Left lung (tissue), 10 donors: Measurements from ENCODE around the gene HEXB. TPM values are rescaled to one million over a fixed set of nuclear protein-coding genes. Genes with fewer than 3 reads are reported as not detected.
A peak's percentile ranks its signal among the peaks of the same experiment; 100 is the strongest.

ENCODE experiments used
- ATAC-seq: fragments of 200-7000 bp; cut with Tn5 transposase; one replicate; pipeline ENCODE4 v1.9.1; 2020; ENCODE audit warnings: moderate library complexity
- DNase-seq, 4 donors: peaks; one replicate each; pipeline ENCODE4 v3.0.0-alpha.2; 2013 to 2020
- H3K27ac ChIP-seq, 2 donors: fragments of 200-600 bp; sonication (generic) in 1 of 2; one replicate each; pipeline versions ENCODE4 v1.5.0 to v1.8.0; 2020 to 2021
- H3K27me3 ChIP-seq, 2 donors: fragments of 200-600 bp; sonication (generic) in 1 of 2; one replicate each; pipeline versions ENCODE4 v1.5.0 to v1.8.0; 2020 to 2021
- H3K36me3 ChIP-seq, 2 donors: fragments of 200-600 bp; sonication (generic) in 1 of 2; one replicate each; pipeline versions ENCODE4 v1.5.0 to v1.8.0; 2020 to 2021
- H3K4me1 ChIP-seq, 2 donors: fragments of 200-600 bp; one replicate each; pipeline ENCODE4 v1.8.0; 2021
- H3K4me3 ChIP-seq, 2 donors: fragments of 200-600 bp; sonication (generic) in 1 of 2; one replicate each; pipeline versions ENCODE4 v1.5.0 to v1.8.0; 2020 to 2021; ENCODE audit warnings: mild to moderate bottlenecking in 1 of 2
- H3K9me3 ChIP-seq, 2 donors: fragments of 200-600 bp; sonication (generic) in 1 of 2; one replicate each; pipeline versions ENCODE4 v1.5.0 to v1.8.0; 2020 to 2021
- CTCF ChIP-seq, 2 donors: fragments of 200-600 bp; sonication (generic) in 1 of 2; IDR thresholded peaks; one replicate each; pipeline versions ENCODE4 v1.5.0 to v1.8.0; 2021; ENCODE audit warnings: antibody characterized with exemption in 2 of 2
- intact Hi-C, 2 donors: fragments of 100-400 bp; cut with DNase I; formaldehyde crosslinking; loops; one replicate each; pipeline versions ENCODE4 v1.11.2 to v1.14.2; 2022
- polyA plus RNA-seq, 6 donors: library from polyadenylated mRNA; unstranded; fragments of 120-200 nt; gene quantifications; one replicate each; pipeline ENCODE4 v1.2.1, GENCODE V29; 2013; ENCODE audit not compliant: insufficient read length in 6 of 6
- total RNA-seq, 2 donors: library from RNA; stranded (reverse); fragmentation: NEBNext Ultra II Directional; extraction: Animal tissue kit (Norgen Biotek cat#: 25700); gene quantifications; one replicate each; pipeline ENCODE4 v1.2.1, GENCODE V29; 2021
- donor health status: DM: no; HTN: yes; CAD: no.
- donor health status: DM: no; HTN: no; CAD: no.

The HEXB gene
- total and polyA plus RNA-seq, 8 donors, result 54.6 to 215 (median 66.4) TPM

- H3K4me3 ChIP-seq, result no peak overlapping the region
- H3K4me1 ChIP-seq, result no peaks in the 10 kb centered on the region
- H3K36me3 ChIP-seq, result no peaks in the 10 kb centered on the region
- no peaks in the 10 kb centered on the region for H3K9me3 ChIP-seq
- no peak overlapping the region for H3K27ac ChIP-seq
- intact Hi-C loops, result no loop called here
- no peak for ATAC-seq
- no peaks in the 10 kb centered on the region for H3K27me3 ChIP-seq
- no peak for TF ChIP-seq CTCF (IDR thresholded peaks at IDR 0.05)
- DNase-seq, result no peak
Measured at GRCh38 chr5:74660873-74661272, 24.2 kb upstream of the HEXB start.

- no peaks in the 10 kb centered on the region for H3K36me3 ChIP-seq
- no peaks in the 10 kb centered on the region for H3K27me3 ChIP-seq
- DNase-seq (no peak), ATAC-seq (no peak)
- H3K27ac ChIP-seq, result no peak overlapping the region
- no peak for TF ChIP-seq CTCF (IDR thresholded peaks at IDR 0.05)
- intact Hi-C loops, result no loop called here
- no peaks in the 10 kb centered on the region for H3K9me3 ChIP-seq
- H3K4me3 ChIP-seq, result no peak overlapping the region
- H3K4me1 ChIP-seq, result no peaks in the 10 kb centered on the region
Measured at GRCh38 chr5:74664551-74664950, 20.5 kb upstream of the HEXB start.

GRCh38 chr5:74665273-74665672, 19.8 kb upstream of the HEXB start:
- H3K4me1 ChIP-seq, result no peaks in the 10 kb centered on the region

GRCh38 chr5:74665816-74666215, 19.2 kb upstream of the HEXB start:
- Histone ChIP-seq H3K9me3 (no peaks in the 10 kb centered on the region), H3K4me3 (no peak overlapping the region), H3K36me3 (no peaks in the 10 kb centered on the region), H3K4me1 (no peaks in the 10 kb centered on the region), H3K27ac (no peak overlapping the region), H3K27me3 (no peaks in the 10 kb centered on the region)
- TF ChIP-seq CTCF (IDR thresholded peaks at IDR 0.05), result no peak
- ATAC-seq (no peak), DNase-seq (no peak)
- intact Hi-C loops, result no loop called here

More at GRCh38 chr5:74665273-74665672, 19.8 kb upstream of the HEXB start:
- Histone ChIP-seq H3K4me3 (no peak overlapping the region), H3K27me3 (no peaks in the 10 kb centered on the region), H3K36me3 (no peaks in the 10 kb centered on the region), H3K9me3 (no peaks in the 10 kb centered on the region), H3K27ac (no peak overlapping the region)
- intact Hi-C loops, result no loop called here
- DNase-seq, result no peak
- TF ChIP-seq CTCF (IDR thresholded peaks at IDR 0.05), result no peak
- no peak for ATAC-seq

- Histone ChIP-seq H3K27me3 (no peaks in the 10 kb centered on the region), H3K4me3 (no peak overlapping the region), H3K4me1 (no peaks in the 10 kb centered on the region), H3K9me3 (no peaks in the 10 kb centered on the region), H3K36me3 (no peaks in the 10 kb centered on the region), H3K27ac (no peak overlapping the region)
- no peak for TF ChIP-seq CTCF (IDR thresholded peaks at IDR 0.05)
- DNase-seq (peak in 1 of 4 donors; percentile 41), ATAC-seq (peak; percentile 82)
- intact Hi-C loops, result no loop called here
Measured at GRCh38 chr5:74667396-74667795, 17.6 kb upstream of the HEXB start.
